Measurements from ENCODE around the gene SCYL1.
"Not testable (repeated sequence)": the region's sequence is repeated elsewhere in the genome, so short reads cannot be mapped to it uniquely, and the experiment has no call there.

The SCYL1 gene

GRCh38 chr11:65564879-65565559 is 40.1 kb downstream of the SCYL1 start:
- in situ Hi-C loops (cut with HindIII; ENCODE audit: low sequenced_read_pairs) = not testable (repeated sequence)

- in situ Hi-C loops (cut with HindIII; ENCODE audit: low sequenced_read_pairs) = no loop called here
Observed at GRCh38 chr11:65565624-65566453, 41.0 kb downstream of the SCYL1 start.

GRCh38 chr11:65569164-65569972 is 44.5 kb downstream of the SCYL1 start:
- in situ Hi-C loops (cut with HindIII; ENCODE audit: low sequenced_read_pairs) = no loop called here

DNA sequence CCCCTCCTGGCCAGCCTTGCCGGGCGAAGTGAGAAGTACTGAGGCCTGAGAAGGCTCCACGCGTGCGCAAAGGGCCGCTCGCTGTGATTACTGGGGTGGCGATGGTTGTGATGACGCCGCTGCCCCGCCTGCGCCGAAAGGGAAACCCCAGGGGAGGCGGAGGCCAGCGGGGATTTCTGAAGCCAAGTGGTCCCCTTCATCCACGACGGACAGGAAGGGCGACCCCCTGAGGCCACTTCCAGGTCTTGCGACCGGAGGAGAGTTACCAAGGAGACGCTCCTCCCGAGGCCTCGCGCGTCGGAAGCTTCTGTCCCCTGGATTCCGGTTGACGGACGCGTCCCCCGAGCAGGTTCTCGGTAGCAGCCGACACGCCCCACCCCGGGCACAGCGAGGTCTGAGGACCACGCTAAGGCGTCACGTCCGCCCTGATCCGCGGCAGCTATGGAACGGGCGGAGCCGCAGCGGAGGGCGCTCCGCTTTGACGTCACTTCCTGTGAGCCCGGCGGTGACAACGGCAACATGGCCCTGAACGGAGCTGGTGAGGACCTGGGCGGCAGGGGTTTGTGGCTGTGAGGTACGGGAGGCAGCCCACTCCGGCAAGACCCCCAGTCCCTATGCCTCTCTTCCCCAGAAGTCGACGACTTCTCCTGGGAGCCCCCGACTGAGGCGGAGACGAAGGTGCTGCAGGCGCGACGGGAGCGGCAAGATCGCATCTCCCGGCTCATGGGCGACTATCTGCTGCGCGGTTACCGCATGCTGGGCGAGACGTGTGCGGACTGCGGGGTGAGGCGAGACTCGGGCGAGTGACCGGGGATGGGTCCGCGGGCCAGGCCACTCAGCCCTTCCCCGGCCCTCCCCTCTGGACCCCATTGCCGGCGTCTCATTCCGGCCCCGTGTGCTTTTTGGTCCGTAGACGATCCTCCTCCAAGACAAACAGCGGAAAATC is 45.4 kb downstream of the SCYL1 start, which contains the start of gene ZNRD2:
Gene ZNRD2, plus strand, starts transcription at position 505 of the 946 bp plus-strand sequence. Its CDS starts 15 bp downstream, at position 520.
- in situ Hi-C loops (cut with HindIII; ENCODE audit: low sequenced_read_pairs) = no loop called here

DNA sequence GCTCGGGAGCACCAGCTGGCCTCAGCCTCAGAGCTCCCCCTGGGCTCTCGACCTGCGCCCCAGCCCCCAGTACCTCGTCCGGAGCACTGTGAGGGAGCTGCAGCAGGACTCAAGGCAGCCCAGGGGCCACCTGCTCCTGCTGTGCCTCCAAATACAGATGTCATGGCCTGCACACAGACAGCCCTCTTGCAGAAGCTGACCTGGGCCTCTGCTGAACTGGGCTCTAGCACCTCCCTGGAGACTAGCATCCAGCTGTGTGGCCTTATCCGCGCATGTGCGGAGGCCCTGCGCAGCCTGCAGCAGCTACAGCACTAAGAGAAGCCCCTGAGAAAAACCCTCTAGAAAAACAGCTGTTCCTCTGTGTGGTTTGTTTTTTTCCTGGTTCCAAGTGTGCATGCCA is 46.5 kb downstream of the SCYL1 start:
- in situ Hi-C loops (cut with HindIII; ENCODE audit: low sequenced_read_pairs) = no loop called here

- in situ Hi-C loops (cut with HindIII; ENCODE audit: low sequenced_read_pairs) = no loop called here
Observed at GRCh38 chr11:65571940-65572339, 47.1 kb downstream of the SCYL1 start.

DNA sequence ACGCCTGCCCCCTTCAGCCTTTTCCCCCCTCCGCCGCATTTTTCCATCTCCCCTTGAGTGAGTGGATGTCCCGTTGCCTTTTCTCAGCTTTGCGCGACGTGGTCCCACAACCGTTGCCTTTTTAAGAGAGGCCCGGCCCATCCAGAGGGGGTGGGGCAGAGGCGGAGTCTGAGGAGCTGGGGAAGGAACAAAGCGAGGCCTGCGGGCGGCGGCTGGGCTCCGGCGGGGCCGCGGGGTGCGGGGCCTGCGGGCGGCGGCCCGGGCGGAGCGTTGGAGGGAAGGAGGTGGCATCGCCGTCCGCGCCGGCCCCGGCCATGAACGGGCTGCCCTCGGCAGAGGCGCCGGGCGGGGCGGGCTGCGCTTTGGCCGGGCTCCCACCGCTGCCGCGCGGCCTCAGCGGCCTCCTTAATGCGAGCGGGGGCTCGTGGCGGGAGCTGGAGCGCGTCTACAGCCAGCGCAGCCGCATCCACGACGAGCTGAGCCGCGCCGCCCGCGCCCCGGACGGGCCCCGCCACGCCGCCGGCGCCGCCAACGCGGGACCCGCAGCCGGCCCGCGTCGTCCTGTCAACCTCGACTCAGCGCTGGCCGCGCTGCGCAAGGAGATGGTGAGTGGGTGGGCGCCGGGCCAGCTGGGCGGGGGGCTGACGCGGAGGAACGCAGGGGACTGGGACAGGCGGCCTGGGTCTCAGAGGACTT is 47.6 kb downstream of the SCYL1 start, which contains the start of gene FAM89B:
Gene FAM89B, plus strand, starts transcription at position 183 of the 696 bp plus-strand sequence. Its CDS starts 132 bp downstream, at position 315.
- in situ Hi-C loops (cut with HindIII; ENCODE audit: low sequenced_read_pairs) = no loop called here

GRCh38 chr11:65573391-65574079 is 48.7 kb downstream of the SCYL1 start:
- in situ Hi-C loops (cut with HindIII; ENCODE audit: low sequenced_read_pairs) = no loop called here

GRCh38 chr11:65574109-65574810 is 49.4 kb downstream of the SCYL1 start:
- in situ Hi-C loops (cut with HindIII; ENCODE audit: low sequenced_read_pairs) = no loop called here

DNA sequence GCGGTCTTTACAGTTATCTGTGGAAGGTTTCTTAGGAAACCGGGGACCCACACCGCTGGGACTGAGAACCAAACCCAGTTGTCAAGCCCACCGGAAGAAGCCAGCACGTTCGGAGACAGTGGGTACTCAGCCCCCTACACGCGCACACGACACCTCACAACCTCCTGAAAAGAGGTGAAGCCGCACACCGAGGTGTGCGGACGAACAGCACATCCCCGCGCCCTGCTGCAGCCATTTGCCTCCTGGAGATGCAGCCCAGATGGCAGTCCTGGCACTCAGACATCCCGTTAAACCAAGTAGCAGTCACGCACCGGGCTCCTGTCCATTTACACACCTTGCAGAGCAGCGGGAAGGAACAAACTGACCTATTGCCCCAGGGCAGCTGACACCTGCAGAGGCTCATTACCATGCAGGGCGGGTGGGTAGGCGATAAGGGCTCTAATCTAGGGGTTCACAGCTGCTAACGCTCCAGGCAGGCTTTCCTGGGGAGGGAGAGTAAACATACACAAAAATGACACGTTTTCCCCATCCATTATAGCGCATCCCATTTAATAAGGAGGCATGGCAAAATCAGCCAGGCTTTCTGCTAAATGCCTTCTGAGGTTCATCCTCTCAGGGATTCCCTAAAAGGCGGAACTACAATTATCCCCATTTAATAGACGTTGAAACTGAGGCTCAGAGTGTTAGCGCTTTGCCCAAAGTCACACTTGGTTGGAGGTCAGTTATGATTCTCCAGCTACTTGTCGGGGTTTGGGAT is 50.1 kb downstream of the SCYL1 start:
- in situ Hi-C loops (cut with HindIII; ENCODE audit: low sequenced_read_pairs) = no loop called here

- in situ Hi-C loops (cut with HindIII; ENCODE audit: low sequenced_read_pairs) = no loop called here
Observed at GRCh38 chr11:65575568-65576231, 50.8 kb downstream of the SCYL1 start, which contains the start of gene EHBP1L1. Gene EHBP1L1, plus strand, starts transcription at chr11:65576053. Its CDS starts 250 bp downstream, at chr11:65576303.

GRCh38 chr11:65576232-65576866 is 51.5 kb downstream of the SCYL1 start:
- in situ Hi-C loops (cut with HindIII; ENCODE audit: low sequenced_read_pairs) = no loop called here

DNA sequence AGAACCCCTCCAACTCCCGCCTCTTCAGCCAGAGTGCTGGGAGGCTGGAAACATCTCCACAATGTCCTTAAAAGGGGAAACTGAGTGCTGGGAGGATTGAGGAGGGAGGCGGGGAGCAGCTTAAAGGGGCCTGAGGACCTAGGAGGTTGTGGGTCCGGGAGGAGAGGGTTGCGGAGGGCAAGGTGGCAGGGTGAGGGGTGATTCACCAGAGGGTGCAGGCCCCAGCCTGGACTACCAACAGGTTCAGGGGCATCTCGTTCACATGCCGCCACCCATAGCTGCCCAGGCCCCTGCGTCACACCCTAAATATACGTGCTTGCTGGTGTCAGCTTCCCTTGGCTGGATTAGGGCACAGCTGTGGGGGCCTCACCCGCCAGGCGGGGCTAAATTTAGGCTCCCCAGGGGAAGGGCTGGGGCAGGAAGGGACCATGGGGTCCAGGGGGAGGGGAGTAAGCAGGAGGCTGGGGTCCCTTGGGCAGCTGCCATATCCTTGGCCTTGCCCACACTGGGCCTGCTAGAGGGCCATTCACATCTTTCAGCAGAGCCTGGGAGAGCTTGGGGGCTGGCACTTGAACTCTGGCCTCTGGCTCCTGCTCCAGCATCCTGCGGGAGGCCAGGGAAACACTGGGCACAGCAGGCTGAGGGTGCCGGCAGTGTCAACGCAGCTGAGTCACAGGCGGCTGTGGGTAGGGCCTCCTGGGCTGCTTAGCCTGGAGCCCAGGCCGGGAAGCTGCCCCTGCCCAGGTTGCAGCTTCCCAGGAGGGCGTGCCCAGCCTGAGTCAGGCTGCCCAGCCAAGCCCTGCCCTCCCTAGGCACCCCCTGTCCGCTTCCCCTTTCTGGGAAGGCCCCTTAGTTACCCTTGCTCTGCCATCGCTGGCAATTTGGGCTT is 52.2 kb downstream of the SCYL1 start:
- in situ Hi-C loops (cut with HindIII; ENCODE audit: low sequenced_read_pairs) = no loop called here

GRCh38 chr11:65577756-65578109 is 52.9 kb downstream of the SCYL1 start:
- in situ Hi-C loops (cut with HindIII; ENCODE audit: low sequenced_read_pairs) = no loop called here

- in situ Hi-C loops (cut with HindIII; ENCODE audit: low sequenced_read_pairs) = no loop called here
Observed at GRCh38 chr11:65578134-65578533, 53.3 kb downstream of the SCYL1 start.

DNA sequence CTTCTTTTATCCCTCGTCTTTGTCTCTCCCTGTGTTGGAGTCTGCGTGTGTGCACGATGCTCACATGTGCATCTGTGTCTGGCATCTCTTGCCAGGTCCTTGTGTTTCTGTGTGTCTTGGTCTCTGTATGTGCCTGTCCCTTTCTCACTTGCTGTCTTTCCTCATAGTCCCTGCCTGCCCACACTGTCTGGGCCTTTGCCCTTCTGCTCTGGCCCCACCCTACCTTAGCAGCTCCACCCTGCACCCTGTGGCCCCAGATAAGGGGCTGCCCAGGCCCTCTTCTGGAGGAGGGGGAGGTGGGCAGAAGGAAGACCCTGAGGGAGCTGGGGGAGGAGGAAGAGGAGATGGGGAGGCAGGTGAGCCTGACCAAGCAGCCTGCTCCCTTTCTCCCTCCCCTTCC is 53.8 kb downstream of the SCYL1 start:
- in situ Hi-C loops (cut with HindIII; ENCODE audit: low sequenced_read_pairs) = no loop called here
